Measurements from ENCODE around the gene GJB6. TPM values are rescaled to one million over a fixed set of nuclear protein-coding genes. Genes with fewer than 3 reads are reported as not detected.

GJB6 gene
- total RNA-seq, 4 donors from 2014 or later = 0.54 to 4.3 (median 1.7) TPM

GRCh38 chr13:20181188-20181587 lies 50.9 kb downstream of the GJB6 start:
- TF ChIP-seq CTCF (IDR thresholded peaks at IDR 0.05) (no peak), POLR2A (IDR thresholded peaks at IDR 0.05) (no peak)
- no peaks in the 10 kb centered on the region for H3K27me3 ChIP-seq

GRCh38 chr13:20178156-20178555 lies 54.0 kb downstream of the GJB6 start:
- no peaks in the 10 kb centered on the region for H3K27me3 ChIP-seq
- WGBS, 2 donors = 74 to 83% methylated on average over 5 of the region's 5 CpGs

More at GRCh38 chr13:20181188-20181587, 50.9 kb downstream of the GJB6 start:
- Histone ChIP-seq H3K36me3 (no peaks in the 10 kb centered on the region), H3K4me3 (replicated peaks in 1 of 3) (no peak overlapping the region), H3K4me1 (no peaks in the 10 kb centered on the region), H3K9me3 (no peaks in the 10 kb centered on the region), H3K27ac (no peak overlapping the region)
- DNase-seq = no peak
- 64 to 74% methylated on average over 3 of the region's 3 CpGs for WGBS, 2 donors
- intact Hi-C loops (cut with DNase I) = loop anchor here (10.0 kb wide), 2 partner anchors 534 to 744 kb away; no protein-coding TSS in a partner anchor

GRCh38 chr13:20177049-20177831 lies 54.9 kb downstream of the GJB6 start:
- Histone ChIP-seq H3K4me1 (no peaks in the 10 kb centered on the region), H3K4me3 (replicated peaks in 1 of 3) (no peak overlapping the region), H3K27me3 (no peaks in the 10 kb centered on the region), H3K36me3 (no peaks in the 10 kb centered on the region), H3K9me3 (no peaks in the 10 kb centered on the region), H3K27ac (no peak overlapping the region)
- intact Hi-C loops (cut with DNase I) = no loop called here
- TF ChIP-seq CTCF (IDR thresholded peaks at IDR 0.05) = no peak
- TF ChIP-seq POLR2A (IDR thresholded peaks at IDR 0.05) = no peak
- 30 to 48% methylated on average over 33 to 60 of the region's 67 CpGs for WGBS, 2 donors
- no peak for DNase-seq

More at GRCh38 chr13:20178156-20178555, 54.0 kb downstream of the GJB6 start:
- no peaks in the 10 kb centered on the region for H3K9me3 ChIP-seq
- no peak overlapping the region for H3K27ac ChIP-seq
- H3K4me3 ChIP-seq (replicated peaks in 1 of 3) = no peak overlapping the region
- H3K36me3 ChIP-seq = no peaks in the 10 kb centered on the region
- intact Hi-C loops (cut with DNase I) = no loop called here
- H3K4me1 ChIP-seq = no peaks in the 10 kb centered on the region
- DNase-seq = no peak
- TF ChIP-seq CTCF (IDR thresholded peaks at IDR 0.05) (no peak), POLR2A (IDR thresholded peaks at IDR 0.05) (no peak)

DNA sequence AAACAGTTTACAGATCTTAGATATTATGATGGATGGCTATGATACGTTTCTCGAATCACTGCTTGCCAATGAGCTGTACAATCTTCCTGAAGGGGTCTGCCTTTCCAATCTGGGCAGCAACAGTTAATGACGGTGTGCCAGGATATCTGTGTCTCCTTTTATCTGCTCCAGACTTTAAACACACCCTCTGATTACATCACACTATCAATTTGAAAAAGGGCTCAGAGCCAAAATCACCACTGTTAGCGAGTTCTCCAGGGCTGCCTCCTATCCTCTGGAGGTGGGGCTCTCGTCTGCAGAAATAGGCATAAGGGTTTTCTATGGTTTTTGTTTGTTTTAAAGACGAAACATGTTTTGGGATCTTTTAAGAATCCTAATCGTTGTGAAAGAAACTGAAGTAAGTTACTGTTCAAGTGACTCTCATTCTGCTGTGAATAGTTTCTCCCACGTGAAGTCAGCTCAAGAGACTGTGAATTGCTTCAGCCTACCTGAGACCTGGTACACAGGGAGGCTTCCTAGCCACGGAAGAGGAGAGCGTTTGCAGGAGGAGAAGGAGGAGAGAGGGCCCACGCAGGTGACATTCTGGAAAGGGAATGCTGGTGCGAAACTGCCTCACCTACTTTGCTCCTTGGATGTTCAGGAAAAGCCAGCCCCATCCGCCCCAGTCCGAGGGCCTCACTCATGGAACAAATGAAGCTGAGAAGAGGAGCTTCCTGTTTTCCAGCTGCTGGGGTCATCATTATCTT lies 56.0 kb downstream of the GJB6 start:
- intact Hi-C loops (cut with DNase I) = no loop called here
- H3K27ac ChIP-seq = no peak overlapping the region
- no peaks in the 10 kb centered on the region for H3K27me3 ChIP-seq
- H3K4me3 ChIP-seq (replicated peaks in 1 of 3) = no peak overlapping the region
- DNase-seq = no peak
- H3K36me3 ChIP-seq = no peaks in the 10 kb centered on the region
- 64 to 74% methylated on average over 14 of the region's 14 CpGs for WGBS, 2 donors
- TF ChIP-seq CTCF (IDR thresholded peaks at IDR 0.05) = no peak
- TF ChIP-seq POLR2A (IDR thresholded peaks at IDR 0.05) = no peak
- H3K9me3 ChIP-seq = no peaks in the 10 kb centered on the region
- no peaks in the 10 kb centered on the region for H3K4me1 ChIP-seq

GRCh38 chr13:20175406-20175794 lies 56.7 kb downstream of the GJB6 start:
- intact Hi-C loops (cut with DNase I) = no loop called here
- Histone ChIP-seq H3K27ac (no peak overlapping the region), H3K4me3 (replicated peaks in 1 of 3) (no peak overlapping the region), H3K27me3 (no peaks in the 10 kb centered on the region), H3K9me3 (no peaks in the 10 kb centered on the region), H3K4me1 (no peaks in the 10 kb centered on the region), H3K36me3 (no peaks in the 10 kb centered on the region)
- WGBS, 2 donors = 78 to 89% methylated on average over 3 of the region's 3 CpGs
- DNase-seq = no peak
- TF ChIP-seq CTCF (IDR thresholded peaks at IDR 0.05) (no peak), POLR2A (IDR thresholded peaks at IDR 0.05) (no peak)
